Measurements from ENCODE around the gene LAT. TPM values are rescaled to one million over a fixed set of nuclear protein-coding genes. Genes with fewer than 3 reads are reported as not detected.

LAT gene
- total RNA-seq, 1 donor from 2014 or later, result 362 TPM

DNA sequence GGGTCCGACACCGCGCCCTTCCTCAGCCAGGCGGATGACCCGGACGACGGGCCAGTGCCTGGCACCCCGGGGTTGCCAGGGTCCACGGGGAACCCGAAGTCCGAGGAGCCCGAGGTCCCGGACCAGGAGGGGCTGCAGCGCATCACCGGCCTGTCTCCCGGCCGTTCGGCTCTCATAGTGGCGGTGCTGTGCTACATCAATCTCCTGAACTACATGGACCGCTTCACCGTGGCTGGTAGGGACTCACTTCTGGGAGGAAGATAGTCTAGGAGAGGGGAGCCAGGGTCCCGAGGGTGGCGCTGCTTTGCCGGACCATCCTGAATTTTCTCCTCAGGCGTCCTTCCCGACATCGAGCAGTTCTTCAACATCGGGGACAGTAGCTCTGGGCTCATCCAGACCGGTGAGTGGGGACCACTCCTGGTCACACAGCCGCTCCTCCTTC lies 9.7 kb upstream of the LAT start:
- intact Hi-C loops (cut with micrococcal nuclease), result loop anchor here (2.0 kb wide), 1 partner anchor 16 kb away; no protein-coding TSS in a partner anchor

GRCh38 chr16:28977703-28978662 lies 6.9 kb upstream of the LAT start:
- intact Hi-C loops (cut with micrococcal nuclease), result no loop called here

- intact Hi-C loops (cut with micrococcal nuclease), result loop anchor here (10.0 kb wide), 1 partner anchor 94 kb away; no protein-coding TSS in a partner anchor
Measured at GRCh38 chr16:28980330-28980729, 4.5 kb upstream of the LAT start.

DNA sequence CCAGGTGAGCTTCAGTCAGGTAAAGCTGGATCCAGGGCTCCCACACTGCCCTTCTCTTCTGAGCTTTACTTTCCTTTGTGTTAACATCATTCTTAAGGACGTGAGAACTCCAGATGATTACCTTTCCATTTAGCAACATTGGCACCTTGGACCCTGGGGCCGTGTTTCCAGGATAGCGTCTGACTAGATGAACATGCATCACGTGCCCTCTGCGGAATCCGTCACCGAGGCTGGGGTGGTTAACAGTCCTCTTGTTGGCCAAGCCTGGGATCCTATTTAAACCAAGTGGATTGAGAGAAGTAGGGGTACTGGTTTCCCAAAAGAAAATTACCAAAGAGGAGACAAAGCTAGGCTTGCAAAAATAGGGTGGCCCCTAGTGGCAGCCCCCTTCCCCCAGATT lies 3.9 kb upstream of the LAT start:
- intact Hi-C loops (cut with micrococcal nuclease), result loop anchor here (10.0 kb wide), 1 partner anchor 94 kb away; no protein-coding TSS in a partner anchor

- intact Hi-C loops (cut with micrococcal nuclease), result loop anchor here (10.0 kb wide), 1 partner anchor 93 kb away; no protein-coding TSS in a partner anchor
Measured at GRCh38 chr16:28981517-28981916, 3.3 kb upstream of the LAT start.

GRCh38 chr16:28982418-28982817 lies 2.4 kb upstream of the LAT start:
- intact Hi-C loops (cut with micrococcal nuclease), result loop anchor here (10.0 kb wide), 1 partner anchor 92 kb away; no protein-coding TSS in a partner anchor

- intact Hi-C loops (cut with micrococcal nuclease), result loop anchor here (10.0 kb wide), 1 partner anchor 92 kb away; no protein-coding TSS in a partner anchor
Measured at GRCh38 chr16:28982949-28983348, 1.9 kb upstream of the LAT start.

DNA sequence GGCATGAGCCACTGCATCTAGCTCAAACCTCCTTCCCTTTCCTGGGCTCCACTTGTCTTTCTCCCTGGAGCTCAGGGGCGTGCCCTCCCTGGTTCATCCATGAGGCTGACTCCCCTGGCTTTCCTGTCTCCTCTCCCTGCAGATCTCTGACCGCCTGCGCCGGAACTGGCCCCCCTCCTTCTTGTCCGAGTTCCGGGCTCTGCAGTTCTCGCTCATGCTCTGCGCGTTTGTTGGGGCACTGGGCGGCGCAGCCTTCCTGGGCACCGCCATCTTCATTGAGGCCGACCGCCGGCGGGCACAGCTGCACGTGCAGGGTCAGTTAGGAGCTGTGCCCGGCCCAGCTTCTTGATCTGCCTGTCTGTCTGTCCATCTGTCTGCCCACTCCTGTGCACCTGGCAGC lies 1.2 kb upstream of the LAT start:
- intact Hi-C loops (cut with micrococcal nuclease), result loop anchor here (2.0 to 10.0 kb wide), 2 partner anchors 33 to 91 kb away; partner anchors contain the start of gene NFATC2IP

GRCh38 chr16:28984091-28984490 lies 761 bp upstream of the LAT start:
- intact Hi-C loops (cut with micrococcal nuclease), result loop anchor here (2.0 to 10.0 kb wide), 2 partner anchors 33 to 91 kb away; partner anchors contain the start of gene NFATC2IP

DNA sequence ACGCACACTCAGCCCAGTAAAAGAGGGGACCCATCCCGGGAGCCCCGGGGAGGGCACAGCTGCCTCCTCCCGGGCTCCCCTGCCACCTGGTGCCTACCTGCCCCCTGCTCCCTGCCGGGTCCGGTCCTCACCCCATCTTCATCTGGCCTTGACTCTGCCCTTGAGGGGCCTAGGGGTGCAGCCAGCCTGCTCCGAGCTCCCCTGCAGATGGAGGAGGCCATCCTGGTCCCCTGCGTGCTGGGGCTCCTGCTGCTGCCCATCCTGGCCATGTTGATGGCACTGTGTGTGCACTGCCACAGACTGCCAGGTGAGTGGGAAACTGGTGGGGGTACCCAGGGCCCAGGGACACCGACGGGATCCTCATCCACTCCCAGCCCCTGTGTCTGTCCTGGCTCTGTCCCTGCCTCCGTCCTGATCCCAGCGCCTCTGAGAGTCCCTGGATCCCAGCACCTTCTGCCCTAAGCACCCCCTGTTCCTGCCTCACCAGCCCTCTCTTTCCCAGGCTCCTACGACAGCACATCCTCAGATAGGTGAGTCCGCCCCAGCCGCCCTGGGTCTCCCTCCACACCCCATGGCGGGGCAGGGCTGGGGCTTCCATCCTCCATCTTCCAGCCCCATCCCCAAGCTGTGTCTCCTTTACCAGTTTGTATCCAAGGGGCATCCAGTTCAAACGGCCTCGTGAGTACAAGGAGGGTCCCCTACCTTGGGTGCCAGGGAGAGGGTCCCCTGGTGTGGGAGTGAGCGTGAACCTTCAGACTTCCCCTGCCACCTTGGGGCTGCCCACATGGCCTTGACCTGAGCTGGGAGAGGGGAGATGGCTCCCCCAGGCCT lies 574 bp downstream of the LAT start:
- intact Hi-C loops (cut with micrococcal nuclease), result loop anchor here (1.0 to 10.0 kb wide), 4 partner anchors 11 to 1618 kb away; partner anchors contain the start of genes NFATC2IP and SPNS1

- intact Hi-C loops (cut with micrococcal nuclease), result loop anchor here (5.0 to 10.0 kb wide), 2 partner anchors 89 to 1619 kb away; no protein-coding TSS in a partner anchor
Measured at GRCh38 chr16:28986046-28986445, 1.2 kb downstream of the LAT start.

GRCh38 chr16:28986492-28986891 lies 1.6 kb downstream of the LAT start:
- intact Hi-C loops (cut with micrococcal nuclease), result loop anchor here (5.0 to 10.0 kb wide), 2 partner anchors 88 to 1619 kb away; no protein-coding TSS in a partner anchor

GRCh38 chr16:28987170-28987853 lies 2.5 kb downstream of the LAT start:
- intact Hi-C loops (cut with micrococcal nuclease), result loop anchor here (5.0 to 10.0 kb wide), 2 partner anchors 87 to 1620 kb away; no protein-coding TSS in a partner anchor

DNA sequence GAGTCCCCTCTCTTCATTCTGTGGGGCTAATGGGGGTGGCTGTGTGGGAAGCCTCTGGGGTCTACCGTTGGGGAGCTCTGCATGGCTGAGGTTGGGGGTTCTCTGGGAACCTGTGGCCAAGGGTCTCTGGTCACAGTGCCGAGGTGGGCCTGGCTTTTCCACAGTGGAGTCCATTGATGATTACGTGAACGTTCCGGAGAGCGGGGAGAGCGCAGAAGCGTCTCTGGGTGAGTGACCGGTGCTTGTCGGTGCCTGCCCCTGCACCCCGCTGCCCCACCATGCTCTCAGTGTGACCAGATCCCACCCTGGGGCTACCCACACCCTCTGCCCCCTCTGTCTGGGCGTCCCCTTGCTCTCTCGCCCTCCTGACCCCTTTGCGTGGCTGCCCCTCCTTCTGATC lies 4.5 kb downstream of the LAT start:
- intact Hi-C loops (cut with micrococcal nuclease), result loop anchor here (5.0 to 10.0 kb wide), 2 partner anchors 85 to 1622 kb away; no protein-coding TSS in a partner anchor

- intact Hi-C loops (cut with micrococcal nuclease), result loop anchor here (2.0 kb wide), 2 partner anchors 16 to 18 kb away; partner anchors contain the start of gene SPNS1
Measured at GRCh38 chr16:28990375-28991040, 5.7 kb downstream of the LAT start.

GRCh38 chr16:28991687-28992086 lies 6.8 kb downstream of the LAT start:
- intact Hi-C loops (cut with micrococcal nuclease), result loop anchor here (2.0 kb wide), 2 partner anchors 17 kb away; partner anchors contain the start of gene SPNS1

DNA sequence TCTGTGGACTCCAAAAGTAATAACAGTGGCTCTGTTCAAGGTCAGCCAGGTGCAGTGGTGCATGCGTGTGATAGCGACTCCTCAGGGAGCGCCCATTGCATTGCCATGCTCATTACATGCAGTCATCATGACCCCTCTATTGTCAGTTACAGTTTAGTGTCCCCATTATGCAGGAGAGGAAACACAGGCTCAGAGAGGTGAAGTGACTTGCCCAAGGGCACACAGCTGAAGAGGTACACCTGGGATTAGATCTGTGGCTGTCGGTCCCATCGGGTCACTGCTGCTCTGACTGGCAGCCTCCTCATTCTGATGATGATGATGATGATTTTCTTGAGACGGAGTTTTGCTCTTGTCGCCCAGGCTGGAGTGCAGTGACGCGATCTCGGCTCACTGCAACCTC lies 7.6 kb downstream of the LAT start:
- intact Hi-C loops (cut with micrococcal nuclease), result no loop called here

DNA sequence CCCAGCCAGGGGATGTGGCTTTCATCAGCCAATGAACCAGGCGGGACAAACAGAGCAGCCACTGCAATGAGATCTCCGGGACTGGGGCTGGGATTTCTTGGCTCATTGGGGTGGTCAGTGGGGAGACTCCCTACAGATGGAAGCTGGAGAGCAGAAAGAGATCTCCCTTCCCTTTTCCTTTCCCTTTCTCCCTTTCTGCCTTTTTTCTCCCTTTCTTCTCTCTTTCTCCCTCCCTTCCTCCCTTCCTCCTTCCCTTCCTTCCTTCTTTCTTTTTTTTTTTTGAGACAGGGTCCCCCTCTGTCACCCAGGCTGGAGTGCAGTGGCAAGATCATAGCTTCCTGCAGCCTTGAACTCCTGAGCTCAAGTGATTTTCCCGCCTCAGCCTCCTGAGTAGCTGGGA lies 14.0 kb downstream of the LAT start:
- intact Hi-C loops (cut with micrococcal nuclease), result no loop called here

DNA sequence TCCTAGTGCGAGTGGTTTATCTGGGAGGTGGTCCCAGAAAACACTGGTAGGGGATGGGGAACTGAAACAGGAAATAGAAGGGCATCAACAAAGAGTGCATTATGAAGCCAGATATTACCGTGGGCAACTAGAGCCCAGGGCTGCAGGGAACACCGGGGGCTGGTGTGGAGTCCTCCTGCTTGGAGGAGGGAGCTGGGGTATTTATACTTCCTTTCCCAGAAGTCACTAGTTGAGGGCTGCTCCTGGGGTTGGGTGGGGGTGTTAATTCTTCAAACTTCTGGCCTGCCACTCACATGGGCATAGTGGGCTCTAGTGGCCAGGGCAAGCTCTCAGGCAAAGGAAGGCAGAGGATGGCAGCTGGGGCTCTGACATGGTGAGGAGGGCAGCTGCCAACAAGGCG lies 14.7 kb downstream of the LAT start:
- intact Hi-C loops (cut with micrococcal nuclease), result no loop called here

- intact Hi-C loops (cut with micrococcal nuclease), result no loop called here
Measured at GRCh38 chr16:29000019-29000418, 15.2 kb downstream of the LAT start.

Data from T-helper 1 cell treated with Interleukin-12 subunit alpha and Interleukin-12 subunit beta and Interleukin-4 antibody, amounts not matched to agents 30 ng/mL and 1 ng/mL, for 36 hours (primary cell).